Esophagus squamous epithelium (tissue), 5 donors: ENCODE results near the gene MGAT5B. TPM values are rescaled to one million over a fixed set of nuclear protein-coding genes. Genes with fewer than 3 reads are reported as not detected.

Source experiments
- DNase-seq: peaks from one replicate; lab custom pipeline; 2025; lab: John Stamatoyannopoulos, UW
- H3K27ac ChIP-seq, 4 donors: fragments of 200-600 bp; sonication (generic); one replicate each; pipeline ENCODE4 v1.5.1; 2016 to 2019; ENCODE audit warnings: mild to moderate bottlenecking in 1 of 4
- H3K27me3 ChIP-seq, 4 donors: fragments of 200-600 bp; sonication (generic); 1 replicate in 3 of 4; 2 replicates in 1 of 4; pipeline versions ENCODE4 v1.5.1 to v1.6.0; 2017 to 2021; ENCODE audit warnings: antibody characterized with exemption in 1 of 4
- H3K36me3 ChIP-seq, 3 donors: fragments of 200-600 bp; sonication (generic); one replicate each; pipeline ENCODE4 v1.5.1; 2016 to 2019
- H3K4me1 ChIP-seq, 3 donors: fragments of 200-600 bp; sonication (generic); one replicate each; pipeline ENCODE4 v1.5.1; 2017 to 2019
- H3K4me3 ChIP-seq, 4 donors: fragments of 200-600 bp; sonication (generic); 1 replicate in 3 of 4; 2 replicates in 1 of 4; pipeline ENCODE4 v1.5.1; 2016 to 2019; ENCODE audit warnings: mild to moderate bottlenecking in 2 of 4, moderate library complexity in 1 of 4
- H3K9me3 ChIP-seq, 3 donors: fragments of 200-600 bp; sonication (generic); one replicate each; pipeline ENCODE4 v1.5.1; 2016 to 2019
- CTCF ChIP-seq, 6 experiments: fragments of 450-650 bp in 4 of 6; fragments of 200-600 bp in 2 of 6; sonication (generic) in 2 of 6; IDR thresholded peaks; one replicate each; pipeline ENCODE4 v1.5.1; 2016 to 2019; ENCODE audit warnings: antibody characterized with exemption in 6 of 6, mild to moderate bottlenecking in 4 of 6, moderate library complexity in 4 of 6
- POLR2A ChIP-seq, 4 donors: fragments of 450-650 bp; IDR thresholded peaks; one replicate each; pipeline ENCODE4 v1.6.1; 2017; ENCODE audit warnings: antibody characterized with exemption in 4 of 4, mild to moderate bottlenecking in 4 of 4, moderate library complexity in 3 of 4
- WGBS, 2 donors: methylation state at CpG; one replicate each; pipeline ENCODE4 v1.1.5; 2018; 5-methylcytosine and 5-hydroxymethylcytosine counted together
- intact Hi-C: fragments of 100-400 bp; cut with DNase I; formaldehyde crosslinking; loops from one replicate; pipeline ENCODE4 v1.15.0; 2022
- total RNA-seq, 4 donors: library from RNA; depleted of rRNA; stranded (reverse); fragments of >200 nt; gene quantifications; one replicate each; pipeline ENCODE4 v1.1.0, GENCODE V29; 2016
- donor health status: DM: yes; HTN: yes; CAD: no.

The MGAT5B gene
- total RNA-seq, 4 donors from 2014 or later = 1.3 TPM; not detected in 3

- Histone ChIP-seq H3K36me3 (no peaks in the 10 kb centered on the region), H3K4me3 (no peak overlapping the region), H3K9me3 (no peaks in the 10 kb centered on the region), H3K27ac (no peak overlapping the region), H3K4me1 (no peaks in the 10 kb centered on the region), H3K27me3 (peaks cover 0 to 57% (median 0%) of the 10 kb centered on the region in 4 donors)
- intact Hi-C loops = no loop called here
- WGBS, 2 donors = 89 to 100% methylated on average over 1 to 10 of the region's 20 CpGs
- DNase-seq = no peak
- no peak for TF ChIP-seq CTCF (IDR thresholded peaks at IDR 0.05)
- TF ChIP-seq POLR2A (IDR thresholded peaks at IDR 0.05) = no peak
Measured at GRCh38 chr17:76881966-76882365, 13.8 kb downstream of the MGAT5B start.

GRCh38 chr17:76883744-76884525, 15.7 kb downstream of the MGAT5B start:
- no peaks in the 10 kb centered on the region for H3K36me3 ChIP-seq
- H3K4me3 ChIP-seq = no peak overlapping the region
- WGBS, 2 donors = 83 to 86% methylated on average over 7 to 10 of the region's 10 CpGs
- TF ChIP-seq CTCF (IDR thresholded peaks at IDR 0.05) = no peak
- TF ChIP-seq POLR2A (IDR thresholded peaks at IDR 0.05) = no peak
- no peaks in the 10 kb centered on the region for H3K4me1 ChIP-seq
- intact Hi-C loops = no loop called here
- no peak overlapping the region for H3K27ac ChIP-seq
- H3K9me3 ChIP-seq = no peaks in the 10 kb centered on the region
- peaks cover 0 to 51% (median 0%) of the 10 kb centered on the region in 4 donors for H3K27me3 ChIP-seq
- DNase-seq = no peak

GRCh38 chr17:76884995-76885893, 17.0 kb downstream of the MGAT5B start:
- Histone ChIP-seq H3K27me3 (peaks cover 0 to 47% (median 0%) of the 10 kb centered on the region in 4 donors), H3K27ac (no peak overlapping the region), H3K9me3 (no peaks in the 10 kb centered on the region), H3K36me3 (no peaks in the 10 kb centered on the region), H3K4me3 (no peak overlapping the region), H3K4me1 (no peaks in the 10 kb centered on the region)
- no peak for TF ChIP-seq CTCF (IDR thresholded peaks at IDR 0.05)
- TF ChIP-seq POLR2A (IDR thresholded peaks at IDR 0.05) = no peak
- intact Hi-C loops = no loop called here
- no peak for DNase-seq
- WGBS, 2 donors = 39 to 50% methylated on average over 7 to 11 of the region's 16 CpGs

- H3K4me3 ChIP-seq = no peak overlapping the region
- TF ChIP-seq CTCF (IDR thresholded peaks at IDR 0.05) (no peak), POLR2A (IDR thresholded peaks at IDR 0.05) (no peak)
- intact Hi-C loops = no loop called here
- H3K27me3 ChIP-seq = peaks cover 0 to 42% (median 0%) of the 10 kb centered on the region in 4 donors
- 66 to 75% methylated on average over 5 of the region's 5 CpGs for WGBS, 2 donors
- H3K27ac ChIP-seq = no peak overlapping the region
- H3K4me1 ChIP-seq = no peaks in the 10 kb centered on the region
- DNase-seq = no peak
- H3K9me3 ChIP-seq = no peaks in the 10 kb centered on the region
- H3K36me3 ChIP-seq = no peaks in the 10 kb centered on the region
Measured at GRCh38 chr17:76885894-76886290, 17.7 kb downstream of the MGAT5B start.

- intact Hi-C loops = no loop called here
- H3K9me3 ChIP-seq = no peaks in the 10 kb centered on the region
- no peak overlapping the region for H3K4me3 ChIP-seq
- TF ChIP-seq CTCF (IDR thresholded peaks at IDR 0.05) (no peak), POLR2A (IDR thresholded peaks at IDR 0.05) (no peak)
- H3K36me3 ChIP-seq = no peaks in the 10 kb centered on the region
- H3K27me3 ChIP-seq = peaks cover 0 to 37% (median 0%) of the 10 kb centered on the region in 4 donors
- 75 to 100% methylated on average over 1 to 2 of the region's 5 CpGs for WGBS, 2 donors
- no peak overlapping the region for H3K27ac ChIP-seq
- no peaks in the 10 kb centered on the region for H3K4me1 ChIP-seq
- no peak for DNase-seq
Measured at GRCh38 chr17:76886395-76886794, 18.2 kb downstream of the MGAT5B start.
